Ectodermal cell (in vitro differentiated cells): ENCODE data around the gene NELL1.

Experiments
- H3K27ac ChIP-seq: 2 replicates; pipeline ENCODE4 v1.7.0; 2013; ENCODE audit warnings: mild to moderate bottlenecking, low read depth, low read length; ENCODE audit not compliant: insufficient read depth, poor library complexity, severe bottlenecking
- H3K27me3 ChIP-seq: 2 replicates; pipeline ENCODE4 v1.7.0; 2013; ENCODE audit warnings: mild to moderate bottlenecking, low read length; ENCODE audit not compliant: insufficient read depth, control insufficient read depth, poor library complexity, severe bottlenecking
- H3K36me3 ChIP-seq: one replicate; pipeline ENCODE4 v1.7.0; 2013; ENCODE audit warnings: low read length; ENCODE audit not compliant: control insufficient read depth, insufficient read depth
- H3K4me1 ChIP-seq: one replicate; pipeline ENCODE4 v1.7.0; 2013; ENCODE audit warnings: low read length; ENCODE audit not compliant: control insufficient read depth, insufficient read depth
- H3K4me3 ChIP-seq: 2 replicates; pipeline ENCODE4 v1.7.0; 2013; ENCODE audit warnings: low read depth, low read length, control low read depth; ENCODE audit not compliant: insufficient read depth
- H3K9me3 ChIP-seq: 2 replicates; pipeline ENCODE4 v1.7.0; 2013; ENCODE audit warnings: mild to moderate bottlenecking, low read length, moderate library complexity; ENCODE audit not compliant: control insufficient read depth
- WGBS, 2 experiments: methylation state at CpG; one replicate each; pipeline ENCODE4 v1.1.7; 2013; ENCODE audit warnings: missing lambda C conversion rate in 2 of 2; 5-methylcytosine and 5-hydroxymethylcytosine counted together

The NELL1 gene

DNA sequence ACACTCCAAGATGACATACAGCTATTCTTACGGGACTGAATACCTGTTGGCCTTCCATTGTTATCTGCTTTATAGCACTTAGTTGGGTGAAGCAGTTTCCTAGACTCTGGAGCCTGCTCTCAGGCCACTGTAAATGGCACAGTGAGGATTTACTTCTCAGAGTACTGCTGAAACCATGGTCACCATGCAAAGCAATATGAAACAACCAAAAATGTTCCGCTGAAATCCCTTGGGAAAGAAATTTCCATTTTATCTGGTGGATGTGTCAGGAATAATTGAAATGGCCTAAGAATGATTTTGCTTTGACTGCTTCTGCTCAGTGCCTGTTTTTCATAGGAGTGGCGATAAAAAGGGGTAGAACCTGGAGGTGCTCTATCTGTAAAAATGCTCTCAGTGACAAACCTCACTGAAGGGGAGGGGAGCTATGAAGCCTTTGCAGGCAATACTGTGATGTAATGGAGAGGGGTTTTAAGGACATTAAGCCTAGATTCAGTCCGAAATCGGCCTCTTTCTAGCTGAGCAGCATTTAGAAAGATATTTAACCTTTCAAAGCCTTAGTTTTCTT, 871.9 kb downstream of the NELL1 start:
- Histone ChIP-seq H3K36me3 (no peaks in the 10 kb centered on the region), H3K27ac (no peak overlapping the region), H3K4me1 (no peaks in the 10 kb centered on the region), H3K27me3 (no peaks in the 10 kb centered on the region), H3K9me3 (no peaks in the 10 kb centered on the region), H3K4me3 (no peak overlapping the region)
- 88 to 94% methylated on average over 3 to 5 of the region's 5 CpGs for WGBS, 2 experiments

DNA sequence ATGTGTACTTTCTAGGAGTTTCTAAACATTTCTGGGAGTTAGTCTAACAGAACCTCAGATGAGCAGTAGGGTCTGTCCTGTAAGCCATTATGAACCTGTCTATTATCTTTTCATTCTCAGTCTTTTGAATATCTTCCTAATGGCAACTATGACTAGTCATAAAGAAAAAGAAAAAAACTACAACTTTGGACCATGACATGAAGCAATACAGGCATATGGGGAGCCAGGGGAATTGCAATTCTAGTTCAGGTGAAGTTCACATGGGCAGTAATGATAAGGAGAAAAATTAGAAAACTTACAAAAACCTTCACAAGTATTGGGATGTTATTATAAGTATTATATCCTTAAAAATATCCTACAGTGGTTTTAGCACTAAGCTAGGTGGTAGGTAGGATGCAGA, 874.5 kb downstream of the NELL1 start:
- H3K27me3 ChIP-seq, result no peaks in the 10 kb centered on the region
- no peaks in the 10 kb centered on the region for H3K36me3 ChIP-seq
- H3K4me1 ChIP-seq, result no peaks in the 10 kb centered on the region
- H3K9me3 ChIP-seq, result no peaks in the 10 kb centered on the region
- H3K27ac ChIP-seq, result no peak overlapping the region
- no peak overlapping the region for H3K4me3 ChIP-seq

DNA sequence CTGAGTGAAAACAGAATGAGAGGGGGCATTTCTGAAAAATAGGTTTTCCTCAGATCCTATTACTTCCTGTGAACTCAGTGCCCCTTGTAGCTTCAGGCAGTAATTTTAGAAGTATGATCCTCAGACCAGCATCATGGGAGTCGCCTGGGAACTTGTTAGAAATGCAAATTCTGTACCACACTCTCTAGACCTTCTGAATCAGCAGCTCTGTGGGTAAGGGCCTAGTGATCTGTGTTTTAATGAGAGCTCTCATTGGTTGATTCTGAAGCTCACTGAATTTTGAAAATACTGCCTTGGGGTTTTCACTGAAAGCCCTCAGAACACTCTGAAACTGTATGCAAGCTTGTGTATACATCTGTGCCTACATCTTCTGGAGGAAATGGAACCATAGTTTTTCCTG, 876.3 kb downstream of the NELL1 start:
- 82 to 85% methylated on average over 1 of the region's 1 CpG for WGBS, 2 experiments

DNA sequence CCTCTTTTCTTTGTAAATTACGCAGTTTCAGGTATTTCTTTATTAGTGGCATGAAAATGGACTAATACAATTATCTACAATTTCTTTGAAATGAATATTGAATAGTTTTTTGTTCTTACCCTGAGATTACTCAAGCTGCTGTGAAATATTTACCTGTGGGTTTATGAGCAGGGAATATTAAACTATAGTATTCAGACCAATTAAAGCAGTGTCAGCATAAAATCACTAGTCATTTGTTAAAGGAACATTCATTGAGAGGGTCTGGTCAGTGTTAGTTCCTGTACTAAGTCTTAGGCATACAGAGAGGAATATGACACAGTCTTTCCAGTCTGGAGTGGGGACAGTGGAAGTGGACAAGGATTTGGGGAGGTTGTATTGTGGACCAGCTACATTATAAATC, 877.3 kb downstream of the NELL1 start:
- Histone ChIP-seq H3K36me3 (no peaks in the 10 kb centered on the region), H3K27me3 (no peaks in the 10 kb centered on the region), H3K27ac (no peak overlapping the region), H3K9me3 (no peaks in the 10 kb centered on the region), H3K4me1 (no peaks in the 10 kb centered on the region), H3K4me3 (no peak overlapping the region)
- WGBS, 2 experiments, result 83% methylated on average over 1 of the region's 1 CpG; no CpG with 5 or more reads in 1 of the 2 experiments

More for the DNA sequence above, 876.3 kb downstream of the NELL1 start:
- Histone ChIP-seq H3K4me3 (no peak overlapping the region), H3K27me3 (no peaks in the 10 kb centered on the region), H3K27ac (no peak overlapping the region), H3K9me3 (no peaks in the 10 kb centered on the region), H3K36me3 (no peaks in the 10 kb centered on the region), H3K4me1 (no peaks in the 10 kb centered on the region)

DNA sequence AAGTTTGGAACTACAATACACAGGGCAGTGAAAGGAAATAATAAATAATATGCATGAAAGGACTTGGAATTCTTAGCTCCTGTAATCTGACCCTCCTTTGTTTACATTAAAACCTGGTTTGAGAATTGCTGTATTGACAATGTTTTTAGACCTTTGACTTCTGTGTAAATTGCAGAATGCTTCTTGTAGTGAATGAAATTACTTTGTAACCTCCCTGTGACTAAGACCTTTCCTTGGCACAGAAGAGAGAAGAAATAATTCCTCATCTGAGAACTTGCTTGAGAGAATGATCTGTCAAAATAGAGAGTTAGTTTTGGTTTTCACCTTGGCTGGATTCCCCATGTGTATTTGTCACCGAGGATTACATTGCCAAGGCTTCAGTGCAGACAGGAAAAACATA, 883.5 kb downstream of the NELL1 start:
- no peaks in the 10 kb centered on the region for H3K9me3 ChIP-seq

DNA sequence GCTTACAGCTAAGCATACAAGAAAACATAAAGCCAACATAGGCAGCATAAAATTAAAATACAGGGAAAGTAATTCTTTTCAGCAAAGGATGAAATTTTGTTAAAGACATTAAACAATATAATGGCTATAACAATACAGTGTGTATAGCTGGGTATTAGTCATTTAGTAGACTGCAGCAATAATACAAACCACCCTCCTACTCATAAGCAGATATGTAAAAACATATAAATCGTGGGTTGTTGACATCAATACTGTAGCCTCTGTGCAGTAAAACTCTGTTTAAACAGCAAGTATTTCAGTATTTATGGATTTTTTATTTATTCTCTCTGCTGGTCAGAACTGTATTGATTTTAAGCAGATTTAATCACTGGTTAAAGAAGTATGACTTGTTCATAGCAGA, 884.4 kb downstream of the NELL1 start:
- Histone ChIP-seq H3K9me3 (no peaks in the 10 kb centered on the region), H3K27ac (no peak overlapping the region), H3K36me3 (no peaks in the 10 kb centered on the region), H3K4me1 (peaks cover 4% of the 10 kb centered on the region), H3K4me3 (no peak overlapping the region), H3K27me3 (no peaks in the 10 kb centered on the region)
- 100% methylated on average over 1 of the region's 1 CpG; no CpG with 5 or more reads in 1 of the 2 experiments for WGBS, 2 experiments

More for the DNA sequence above, 883.5 kb downstream of the NELL1 start:
- no peaks in the 10 kb centered on the region for H3K27me3 ChIP-seq
- H3K36me3 ChIP-seq, result no peaks in the 10 kb centered on the region
- no peak overlapping the region for H3K4me3 ChIP-seq
- WGBS, 2 experiments, result 88 to 96% methylated on average over 1 of the region's 1 CpG
- H3K4me1 ChIP-seq, result peaks cover 4% of the 10 kb centered on the region
- no peak overlapping the region for H3K27ac ChIP-seq

DNA sequence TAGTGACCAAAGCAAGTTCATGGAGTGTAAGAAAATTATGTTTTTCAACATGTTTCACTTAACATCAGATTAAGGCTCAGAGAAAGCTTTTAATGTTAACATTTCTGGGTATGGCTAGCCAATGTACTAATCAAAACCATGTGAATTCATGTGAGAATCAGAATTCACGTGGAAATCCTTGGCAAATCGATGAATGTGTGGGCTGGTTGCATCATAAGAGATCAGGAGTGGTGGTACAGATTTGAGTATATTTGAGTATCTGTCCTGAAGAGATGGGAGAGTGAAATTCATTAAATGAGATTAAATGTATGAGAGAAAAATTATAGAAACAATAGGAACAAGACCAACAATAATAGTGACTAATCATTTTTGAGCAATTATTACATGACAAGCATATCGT, 884.9 kb downstream of the NELL1 start:
- no peaks in the 10 kb centered on the region for H3K27me3 ChIP-seq
- 96 to 98% methylated on average over 2 to 3 of the region's 3 CpGs for WGBS, 2 experiments
- H3K9me3 ChIP-seq, result no peaks in the 10 kb centered on the region
- no peak overlapping the region for H3K27ac ChIP-seq
- no peaks in the 10 kb centered on the region for H3K36me3 ChIP-seq
- no peak overlapping the region for H3K4me3 ChIP-seq
- peaks cover 4% of the 10 kb centered on the region for H3K4me1 ChIP-seq

DNA sequence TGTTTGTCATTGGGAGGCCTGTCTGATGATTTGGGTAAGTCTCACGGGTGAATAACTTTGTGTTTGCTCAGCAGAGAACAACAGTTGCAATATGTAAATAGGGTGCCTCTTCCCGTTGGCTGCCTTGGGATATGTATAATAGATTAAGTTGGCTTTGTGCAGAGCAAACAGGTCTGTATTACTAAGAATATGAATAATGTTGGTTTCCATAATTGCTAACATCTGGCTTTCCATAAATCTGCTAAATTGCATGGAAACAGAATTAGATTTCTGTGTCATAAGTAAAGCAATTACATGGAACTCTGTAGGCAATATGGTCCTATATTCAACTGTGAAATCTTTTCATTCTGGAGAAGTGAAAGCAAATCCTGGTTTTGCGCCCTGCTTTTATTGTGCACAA, 887.5 kb downstream of the NELL1 start:
- Histone ChIP-seq H3K27ac (no peak overlapping the region), H3K9me3 (no peaks in the 10 kb centered on the region), H3K27me3 (no peaks in the 10 kb centered on the region), H3K4me1 (peaks cover 4% of the 10 kb centered on the region), H3K4me3 (no peak overlapping the region), H3K36me3 (no peaks in the 10 kb centered on the region)
- WGBS, 2 experiments, result 77 to 87% methylated on average over 2 to 3 of the region's 3 CpGs

DNA sequence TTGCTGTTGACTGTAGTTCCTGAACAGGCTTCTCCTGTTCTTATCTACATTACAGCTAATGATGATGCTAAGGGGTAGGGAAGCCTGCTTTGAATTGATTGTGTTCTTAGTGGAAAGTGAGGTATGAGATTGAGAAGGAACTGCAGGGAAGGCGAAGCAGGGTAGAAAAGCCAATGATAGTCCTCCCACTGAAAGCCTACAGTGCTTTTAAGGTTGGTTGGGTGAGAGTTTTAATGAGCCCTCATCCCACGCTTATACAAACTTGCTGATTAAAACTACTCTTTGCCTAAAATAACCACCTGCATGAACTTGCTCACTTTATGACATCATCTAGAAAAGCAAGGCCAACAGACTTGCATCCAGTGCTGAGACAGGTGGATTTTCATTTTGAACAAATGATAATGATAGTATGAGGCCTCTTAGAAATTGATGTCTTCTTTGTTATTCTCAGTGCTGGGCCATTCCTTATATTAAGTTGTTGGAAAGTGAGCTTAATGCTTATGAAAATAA, 891.1 kb downstream of the NELL1 start:
- WGBS, 2 experiments, result 88 to 92% methylated on average over 1 to 2 of the region's 2 CpGs
- Histone ChIP-seq H3K36me3 (no peaks in the 10 kb centered on the region), H3K4me3 (no peak overlapping the region), H3K4me1 (no peaks in the 10 kb centered on the region), H3K9me3 (no peaks in the 10 kb centered on the region), H3K27ac (no peak overlapping the region), H3K27me3 (no peaks in the 10 kb centered on the region)

DNA sequence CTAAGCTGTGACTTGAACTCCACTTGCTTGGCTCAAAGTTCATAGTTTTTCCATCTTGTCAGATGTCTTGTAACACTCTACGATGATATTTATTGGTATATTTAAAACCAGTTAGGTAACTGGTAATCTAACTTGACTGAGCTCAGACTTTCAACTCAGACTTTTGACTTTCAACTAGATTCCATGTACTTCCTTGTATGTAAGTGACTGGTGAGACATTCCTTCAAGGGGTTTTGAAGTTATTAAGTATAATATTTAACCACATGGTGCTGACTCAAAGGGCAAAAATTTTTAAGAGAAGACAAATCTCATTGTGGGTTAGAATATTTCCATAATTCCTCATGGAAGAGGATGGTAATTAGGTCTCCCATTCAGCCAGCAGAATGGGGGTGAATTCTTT, 892.2 kb downstream of the NELL1 start:
- H3K9me3 ChIP-seq, result no peaks in the 10 kb centered on the region
- no peaks in the 10 kb centered on the region for H3K36me3 ChIP-seq
- H3K4me1 ChIP-seq, result no peaks in the 10 kb centered on the region
- no peaks in the 10 kb centered on the region for H3K27me3 ChIP-seq
- H3K4me3 ChIP-seq, result no peak overlapping the region
- no peak overlapping the region for H3K27ac ChIP-seq
- WGBS, 2 experiments, result 79% methylated on average over 1 of the region's 1 CpG; no CpG with 5 or more reads in 1 of the 2 experiments

DNA sequence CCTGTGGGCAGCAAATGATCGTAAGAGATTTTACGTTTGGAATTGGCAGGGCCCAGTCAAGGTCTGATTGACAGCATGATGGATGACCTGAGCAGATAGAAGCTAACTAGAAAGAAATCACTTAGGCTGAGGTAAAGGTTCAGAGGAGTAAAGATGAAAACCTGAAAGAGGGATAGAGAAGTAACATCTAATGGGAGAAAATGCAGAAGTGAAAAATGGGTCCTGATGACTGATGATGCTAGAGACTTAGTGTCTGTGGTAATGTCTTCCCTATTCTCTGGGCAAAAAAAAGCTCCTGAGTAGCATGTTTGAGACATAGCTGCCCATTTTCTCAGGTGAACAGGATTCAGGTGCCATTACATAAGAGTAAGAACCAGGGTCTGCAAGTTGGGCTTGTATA, 894.7 kb downstream of the NELL1 start:
- H3K36me3 ChIP-seq, result no peaks in the 10 kb centered on the region
- H3K4me1 ChIP-seq, result no peaks in the 10 kb centered on the region
- WGBS, 2 experiments, result 69 to 72% methylated on average over 2 of the region's 2 CpGs
- H3K4me3 ChIP-seq, result no peak overlapping the region
- no peak overlapping the region for H3K27ac ChIP-seq
- no peaks in the 10 kb centered on the region for H3K9me3 ChIP-seq
- no peaks in the 10 kb centered on the region for H3K27me3 ChIP-seq
